Mesenchymal stem cell (in vitro differentiated cells and primary cell): Measurements from ENCODE around the gene ASMTL.

Source experiments
- DNase-seq: peaks from one replicate; pipeline ENCODE4 v3.0.0-alpha.2; 2013
- H2AFZ ChIP-seq: one replicate; pipeline ENCODE4 v1.6.1; 2013; ENCODE audit warnings: low read depth, mild to moderate bottlenecking, control low read depth, inconsistent platforms, low read length, moderate library complexity
- H2AK5ac ChIP-seq: 2 replicates; pipeline ENCODE4 v1.6.1; 2013; ENCODE audit warnings: low read length, moderate library complexity, mild to moderate bottlenecking, inconsistent platforms; ENCODE audit not compliant: severe bottlenecking
- H2BK120ac ChIP-seq: one replicate; pipeline ENCODE4 v1.6.1; 2013; ENCODE audit warnings: low read depth, mild to moderate bottlenecking, inconsistent platforms, low read length, moderate library complexity
- H2BK12ac ChIP-seq, 2 experiments: one replicate each; pipeline ENCODE4 v1.6.1; 2013; ENCODE audit warnings: inconsistent platforms in 2 of 2, low read length in 2 of 2, mild to moderate bottlenecking in 2 of 2, moderate library complexity in 2 of 2, control low read depth in 1 of 2
- H2BK15ac ChIP-seq: one replicate; pipeline ENCODE4 v1.6.1; 2013; ENCODE audit warnings: mild to moderate bottlenecking, low read depth, inconsistent platforms; ENCODE audit not compliant: poor library complexity, severe bottlenecking
- H2BK5ac ChIP-seq: 2 replicates; pipeline ENCODE4 v1.6.1; 2013; ENCODE audit warnings: low read depth, mild to moderate bottlenecking, low read length, control low read depth, inconsistent platforms; ENCODE audit not compliant: poor library complexity, severe bottlenecking
- H3K14ac ChIP-seq, 2 experiments: one replicate each; pipeline ENCODE4 v1.6.1; 2013; ENCODE audit warnings: inconsistent platforms in 2 of 2, low read length in 2 of 2, control low read depth in 1 of 2, mild to moderate bottlenecking in 1 of 2, moderate library complexity in 1 of 2
- H3K18ac ChIP-seq, 2 experiments: one replicate each; pipeline ENCODE4 v1.6.1; 2013; ENCODE audit warnings: inconsistent platforms in 2 of 2, low read length in 2 of 2, control low read depth in 1 of 2, low read depth in 1 of 2, mild to moderate bottlenecking in 1 of 2
- H3K23ac ChIP-seq, 2 experiments: one replicate each; pipeline ENCODE4 v1.6.1; 2013; ENCODE audit warnings: inconsistent platforms in 2 of 2, low read length in 2 of 2, mild to moderate bottlenecking in 2 of 2, moderate library complexity in 2 of 2, control low read depth in 1 of 2
- H3K27ac ChIP-seq: 2 replicates; pipeline ENCODE4 v1.5.1; 2013; ENCODE audit warnings: mild to moderate bottlenecking, moderate library complexity, low read length, control low read depth, inconsistent platforms; ENCODE audit not compliant: poor library complexity, severe bottlenecking
- H3K27me3 ChIP-seq, 2 experiments: 2 replicates each; pipeline versions ENCODE4 v1.6.1 to v1.7.0; 2013; ENCODE audit warnings: low read length in 2 of 2, mild to moderate bottlenecking in 2 of 2, moderate library complexity in 2 of 2, control low read depth in 1 of 2, inconsistent platforms in 1 of 2; ENCODE audit not compliant: control insufficient read depth in 1 of 2, insufficient read depth in 1 of 2
- H3K36me3 ChIP-seq, 2 experiments: 2 replicates each; pipeline versions ENCODE4 v1.6.1 to v1.7.0; 2013; ENCODE audit warnings: low read length in 2 of 2, control low read depth in 1 of 2, inconsistent platforms in 1 of 2, low read depth in 1 of 2, mild to moderate bottlenecking in 1 of 2; ENCODE audit not compliant: insufficient read depth in 2 of 2, control insufficient read depth in 1 of 2
- H3K4ac ChIP-seq, 2 experiments: one replicate each; pipeline ENCODE4 v1.6.1; 2013; ENCODE audit warnings: inconsistent platforms in 2 of 2, low read length in 2 of 2, mild to moderate bottlenecking in 2 of 2, moderate library complexity in 2 of 2, control low read depth in 1 of 2, low read depth in 1 of 2
- H3K4me1 ChIP-seq: 2 replicates; pipeline ENCODE4 v1.6.1; 2013; ENCODE audit warnings: low read depth, low read length, control low read depth; ENCODE audit not compliant: control insufficient read depth, insufficient read depth
- H3K4me2 ChIP-seq: 2 replicates; pipeline ENCODE4 v1.6.1; 2013; ENCODE audit warnings: low read length, mild to moderate bottlenecking, inconsistent platforms; ENCODE audit not compliant: poor library complexity, severe bottlenecking
- H3K4me3 ChIP-seq, 2 experiments: 2 replicates each; pipeline versions ENCODE4 v1.5.1 to v1.7.0; 2013; ENCODE audit warnings: low read length in 2 of 2, mild to moderate bottlenecking in 2 of 2, control low read depth in 1 of 2, low read depth in 1 of 2; ENCODE audit not compliant: insufficient read depth in 1 of 2
- H3K79me1 ChIP-seq: replicated peaks from 2 replicates; pipeline ENCODE4 v1.6.1; 2013; ENCODE audit warnings: mild to moderate bottlenecking, control low read depth, low read length, inconsistent platforms; ENCODE audit not compliant: poor library complexity, severe bottlenecking
- H3K9ac ChIP-seq: 2 replicates; pipeline ENCODE4 v1.7.0; 2013; ENCODE audit warnings: mild to moderate bottlenecking, low read length, moderate library complexity
- H3K9me3 ChIP-seq: 2 replicates; pipeline ENCODE4 v1.7.0; 2013; ENCODE audit warnings: mild to moderate bottlenecking, low read length; ENCODE audit not compliant: control insufficient read depth
- H4K8ac ChIP-seq: one replicate; pipeline ENCODE4 v1.6.1; 2013; ENCODE audit warnings: inconsistent platforms, mild to moderate bottlenecking, low read length, moderate library complexity
- H4K91ac ChIP-seq: one replicate; pipeline ENCODE4 v1.6.1; 2013; ENCODE audit warnings: mild to moderate bottlenecking, low read length, inconsistent platforms
- WGBS: methylation state at CpG from one replicate; pipeline ENCODE4 v1.1.7; 2013; ENCODE audit warnings: mixed read lengths; 5-methylcytosine and 5-hydroxymethylcytosine counted together

Gene ASMTL

DNA sequence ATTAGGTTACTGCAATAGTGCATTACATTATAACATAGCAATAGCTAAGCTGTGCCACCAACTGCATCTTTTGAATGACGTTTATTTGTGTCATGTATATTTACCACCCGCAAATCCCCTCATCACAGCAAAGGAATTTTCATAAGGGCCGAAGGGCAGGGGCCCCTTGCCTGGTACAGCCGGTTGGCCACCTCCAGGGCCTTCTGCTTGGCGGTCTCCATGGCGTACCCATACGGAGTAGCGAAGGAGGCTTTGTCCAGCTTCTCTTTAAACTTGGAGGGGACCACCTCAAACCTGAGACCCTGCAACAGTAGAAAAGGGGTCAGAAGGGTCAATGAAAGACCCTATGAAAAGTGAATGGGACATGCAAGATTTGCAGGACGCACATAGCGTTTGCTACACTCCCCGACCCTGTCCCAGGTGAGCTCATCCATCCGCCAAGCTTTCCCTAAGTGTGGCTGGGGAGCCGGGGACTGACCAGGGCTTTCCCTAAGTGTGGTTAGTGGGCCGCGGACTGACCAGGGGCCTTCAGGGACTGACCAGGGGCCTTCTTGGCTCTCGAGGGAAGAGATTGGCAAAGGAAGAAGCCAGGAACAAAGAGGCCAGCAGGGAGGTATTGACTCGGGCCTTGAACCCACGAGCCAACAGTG, 10.6 kb downstream of the ASMTL start:
- no peaks in the 10 kb centered on the region for H3K9me3 ChIP-seq
- peaks cover 39 to 57% of the 10 kb centered on the region in 2 experiments for H3K36me3 ChIP-seq
- DNase-seq = no peak
- no peak overlapping the region for H3K14ac ChIP-seq
- H4K91ac ChIP-seq = no peak overlapping the region
- H2AK5ac ChIP-seq = no peak overlapping the region
- H3K27ac ChIP-seq = no peak overlapping the region
- H3K4me1 ChIP-seq = peaks cover 2% of the 10 kb centered on the region
- no peak overlapping the region for H2AFZ ChIP-seq
- peaks cover 26% of the 10 kb centered on the region for H3K79me1 ChIP-seq
- no peak overlapping the region for H4K8ac ChIP-seq
- no peak overlapping the region for H2BK120ac ChIP-seq
- H3K23ac ChIP-seq = no peak overlapping the region
- H2BK12ac ChIP-seq = no peak overlapping the region
- WGBS = over 99% methylated on average over 18 of the region's 18 CpGs
- no peak overlapping the region for H3K4me2 ChIP-seq
- no peaks in the 10 kb centered on the region for H3K27me3 ChIP-seq
- no peak overlapping the region for H2BK15ac ChIP-seq
- no peak overlapping the region for H2BK5ac ChIP-seq
- H3K4ac ChIP-seq = no peak overlapping the region
- H3K9ac ChIP-seq = no peak overlapping the region
- H3K4me3 ChIP-seq = no peak overlapping the region
- H3K18ac ChIP-seq = no peak overlapping the region

GRCh38 chrX:1440506-1440905, 12.2 kb downstream of the ASMTL start:
- no peak overlapping the region for H3K23ac ChIP-seq
- H3K27me3 ChIP-seq = no peaks in the 10 kb centered on the region
- no peak overlapping the region for H2BK120ac ChIP-seq
- peaks cover 53 to 65% of the 10 kb centered on the region in 2 experiments for H3K36me3 ChIP-seq
- no peak overlapping the region for H3K18ac ChIP-seq
- DNase-seq = no peak
- H3K4ac ChIP-seq = no peak overlapping the region
- H3K79me1 ChIP-seq = peaks cover 30% of the 10 kb centered on the region
- no peak overlapping the region for H3K27ac ChIP-seq
- H2AFZ ChIP-seq = no peak overlapping the region
- 90% methylated on average over 5 of the region's 6 CpGs for WGBS
- H3K9ac ChIP-seq = no peak overlapping the region
- H2BK15ac ChIP-seq = no peak overlapping the region
- no peak overlapping the region for H2BK5ac ChIP-seq
- no peak overlapping the region for H2AK5ac ChIP-seq
- no peak overlapping the region for H3K4me3 ChIP-seq
- H4K8ac ChIP-seq = no peak overlapping the region
- no peaks in the 10 kb centered on the region for H3K9me3 ChIP-seq
- no peak overlapping the region for H3K14ac ChIP-seq
- H3K4me1 ChIP-seq = no peaks in the 10 kb centered on the region
- H4K91ac ChIP-seq = no peak overlapping the region
- H2BK12ac ChIP-seq = no peak overlapping the region
- no peak overlapping the region for H3K4me2 ChIP-seq

GRCh38 chrX:1435241-1435895, 17.3 kb downstream of the ASMTL start:
- no peak for DNase-seq
- Histone ChIP-seq H2BK15ac (no peak overlapping the region), H3K9me3 (no peaks in the 10 kb centered on the region), H3K36me3 (peaks cover 57 to 70% of the 10 kb centered on the region in 2 experiments), H3K4me2 (no peak overlapping the region), H2AFZ (no peak overlapping the region), H2AK5ac (no peak overlapping the region), H3K79me1 (peaks cover 10% of the 10 kb centered on the region), H3K9ac (no peak overlapping the region), H3K4me1 (no peaks in the 10 kb centered on the region), H3K4ac (no peak overlapping the region), H4K91ac (no peak overlapping the region), H3K27me3 (no peaks in the 10 kb centered on the region), H3K27ac (no peak overlapping the region), H2BK5ac (no peak overlapping the region), H4K8ac (peak overlapping the region; percentile 29), H3K4me3 (no peak overlapping the region), H2BK12ac (no peak overlapping the region), H3K14ac (no peak overlapping the region), H3K18ac (no peak overlapping the region), H3K23ac (no peak overlapping the region), H2BK120ac (no peak overlapping the region)
- WGBS = 97% methylated on average over 20 of the region's 20 CpGs

DNA sequence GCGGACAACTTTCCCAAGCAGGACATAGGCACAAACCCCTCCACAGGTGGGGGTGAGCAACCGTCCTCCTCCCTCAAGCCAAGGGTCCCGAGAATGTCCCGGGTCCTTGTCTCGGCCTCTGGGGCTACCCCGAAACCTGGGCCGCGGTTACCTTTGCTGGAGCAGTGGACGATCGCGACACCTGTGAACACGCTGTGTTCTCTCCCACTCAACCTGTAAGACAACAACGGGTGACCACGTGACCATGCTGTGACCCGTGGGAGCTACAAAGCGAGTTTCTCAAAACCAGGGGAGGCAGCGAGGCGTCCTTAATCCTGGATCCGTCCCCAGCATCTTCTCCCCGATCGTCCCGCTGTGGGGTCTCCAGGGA, 17.9 kb downstream of the ASMTL start:
- H3K14ac ChIP-seq = no peak overlapping the region
- H2BK12ac ChIP-seq = no peak overlapping the region
- no peak overlapping the region for H4K8ac ChIP-seq
- no peaks in the 10 kb centered on the region for H3K9me3 ChIP-seq
- H2BK5ac ChIP-seq = no peak overlapping the region
- H3K79me1 ChIP-seq = peaks cover 10% of the 10 kb centered on the region
- H2AFZ ChIP-seq = no peak overlapping the region
- H3K4me3 ChIP-seq = no peak overlapping the region
- no peak overlapping the region for H4K91ac ChIP-seq
- H3K27me3 ChIP-seq = no peaks in the 10 kb centered on the region
- no peak overlapping the region for H3K23ac ChIP-seq
- H3K4me2 ChIP-seq = no peak overlapping the region
- H3K4ac ChIP-seq = no peak overlapping the region
- WGBS = 96% methylated on average over 22 of the region's 22 CpGs
- H3K27ac ChIP-seq = no peak overlapping the region
- no peak overlapping the region for H2BK120ac ChIP-seq
- no peak overlapping the region for H3K18ac ChIP-seq
- no peak overlapping the region for H3K9ac ChIP-seq
- no peak overlapping the region for H2AK5ac ChIP-seq
- H2BK15ac ChIP-seq = no peak overlapping the region
- no peaks in the 10 kb centered on the region for H3K4me1 ChIP-seq
- no peak for DNase-seq
- H3K36me3 ChIP-seq = peaks cover 58 to 69% of the 10 kb centered on the region in 2 experiments
